Measurements from ENCODE around the gene RPGRIP1L.

Gene RPGRIP1L

DNA sequence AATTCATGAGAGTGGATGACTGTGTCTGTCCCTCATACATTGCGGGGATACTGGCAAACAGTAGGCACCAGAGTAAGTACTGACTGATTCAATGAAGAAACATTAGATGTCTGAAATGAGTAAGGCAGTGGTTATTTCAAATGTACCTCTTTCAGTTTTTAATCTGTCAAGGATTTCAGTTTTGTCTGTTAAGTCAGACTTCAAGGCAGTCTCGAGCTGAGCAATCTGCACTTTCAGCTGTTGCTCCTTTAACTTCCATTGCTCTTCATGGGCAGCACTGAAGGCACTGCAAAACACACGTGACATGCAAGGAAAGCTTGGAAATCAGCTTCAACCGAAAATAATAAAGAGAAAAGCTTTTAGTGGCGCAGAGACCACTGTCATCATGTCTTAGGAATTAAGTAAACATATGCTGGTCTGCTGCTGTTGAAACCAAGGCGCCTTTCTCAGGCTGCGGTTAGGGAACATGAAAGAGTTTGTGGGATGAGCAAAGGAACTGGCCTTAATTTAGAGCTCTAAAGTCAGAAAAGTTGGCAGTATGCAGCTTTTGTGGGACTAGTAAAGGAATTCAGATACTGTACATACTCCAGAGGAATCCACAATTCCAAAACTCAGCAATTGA, 38.8 kb downstream of the RPGRIP1L start:
- no peak overlapping the region for H3K4me3 ChIP-seq (ENCODE audit: low read depth, low read length)

DNA sequence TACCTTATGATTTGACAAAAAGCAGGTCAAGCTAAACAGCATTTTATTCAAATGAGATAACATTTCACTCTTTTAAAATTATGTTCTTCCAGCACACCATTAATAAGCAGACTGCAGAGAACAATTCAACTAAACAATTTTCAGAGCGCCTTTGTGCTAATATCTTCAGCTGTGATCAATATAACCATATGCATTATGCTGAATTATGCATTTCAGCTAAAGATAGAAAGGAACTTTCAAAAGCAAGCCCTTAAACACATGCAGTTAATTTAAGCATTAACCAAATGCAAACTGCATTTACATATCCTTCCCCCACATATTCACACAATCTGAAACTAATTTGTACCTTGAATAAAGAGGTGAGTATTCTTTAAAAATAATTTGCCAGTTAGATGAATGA, 41.6 kb downstream of the RPGRIP1L start:
- no peak overlapping the region for H3K4me3 ChIP-seq (ENCODE audit: low read depth, low read length)

DNA sequence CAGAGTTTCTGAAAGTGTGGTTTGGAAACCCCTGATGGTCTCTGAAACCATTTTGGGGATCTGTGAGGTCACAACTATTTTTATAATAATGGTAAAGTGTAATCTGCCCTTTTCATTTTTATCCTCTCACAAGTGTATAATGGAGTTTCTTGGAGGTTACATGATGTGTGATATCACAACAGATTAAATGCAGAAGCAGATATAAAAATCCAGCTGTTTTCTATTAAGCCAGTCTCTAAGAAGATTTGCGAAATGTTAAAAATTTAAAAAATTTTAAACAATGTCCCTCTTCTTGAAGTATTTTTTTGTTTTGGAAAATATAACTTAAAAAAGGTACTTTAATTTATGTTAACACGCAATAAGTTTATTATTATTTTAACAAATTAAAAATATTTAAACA, 48.7 kb downstream of the RPGRIP1L start:
- no peak overlapping the region for H3K4me3 ChIP-seq (ENCODE audit: low read depth, low read length)

DNA sequence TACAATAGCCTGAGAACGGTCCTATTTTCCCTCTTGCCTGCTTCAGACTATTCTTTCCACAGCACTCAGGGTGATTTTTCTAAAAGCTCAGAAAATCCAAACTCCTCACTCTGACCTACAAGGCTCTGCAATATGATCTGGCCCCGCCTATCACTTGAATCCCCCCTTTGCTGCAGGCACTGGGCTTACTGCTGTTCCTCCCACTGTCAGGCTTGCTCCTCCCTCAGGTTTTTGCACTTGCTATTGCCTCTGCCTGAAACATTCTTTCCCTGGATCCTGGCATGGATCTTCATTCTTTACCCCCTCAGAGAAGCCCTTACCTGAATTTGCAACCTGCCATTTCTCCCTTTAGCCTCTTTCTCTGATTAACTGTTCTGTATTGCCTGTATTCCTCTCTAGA, 52.3 kb downstream of the RPGRIP1L start:
- no peak overlapping the region for H3K4me3 ChIP-seq (ENCODE audit: low read depth, low read length)

DNA sequence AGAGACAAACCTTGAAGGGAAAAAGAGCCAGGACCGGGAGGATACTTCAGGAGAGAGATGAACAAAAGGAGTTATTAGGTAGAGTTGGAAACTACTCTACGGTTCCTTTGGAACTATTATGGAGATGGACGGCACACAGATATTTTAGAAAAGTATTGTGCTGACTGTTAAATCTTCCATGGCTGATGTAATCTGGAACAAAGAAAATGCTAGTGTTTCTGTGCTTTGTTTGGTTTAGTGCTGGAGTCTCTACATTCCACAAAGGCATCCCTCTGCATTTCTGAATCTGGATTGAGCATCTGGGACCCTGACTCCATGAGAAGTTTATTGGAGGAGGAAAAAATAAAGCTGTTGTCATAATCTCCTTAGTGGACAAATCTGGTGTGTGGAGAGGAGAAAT, 57.2 kb downstream of the RPGRIP1L start:
- H3K4me3 ChIP-seq (ENCODE audit: low read depth, low read length): no peak overlapping the region

DNA sequence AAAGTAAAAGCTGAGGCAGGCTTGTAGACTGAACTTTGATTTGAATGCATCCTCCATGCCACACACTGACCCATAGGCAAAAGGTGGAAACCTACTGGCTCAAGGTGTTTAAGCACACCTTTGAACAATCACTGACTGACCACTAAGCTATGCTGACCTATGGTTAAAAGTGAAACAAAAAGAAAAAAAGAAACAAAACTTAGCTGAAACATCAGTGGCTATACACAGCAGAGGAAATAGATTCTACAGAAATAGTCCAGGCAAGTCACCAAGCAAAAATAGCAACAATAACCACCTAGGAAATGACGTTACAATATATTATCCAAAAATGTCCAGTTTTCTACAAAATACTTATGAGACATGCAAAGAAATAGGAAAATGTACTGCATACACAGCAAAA, 60.2 kb downstream of the RPGRIP1L start:
- H3K4me3 ChIP-seq (ENCODE audit: low read depth, low read length): no peak overlapping the region

DNA sequence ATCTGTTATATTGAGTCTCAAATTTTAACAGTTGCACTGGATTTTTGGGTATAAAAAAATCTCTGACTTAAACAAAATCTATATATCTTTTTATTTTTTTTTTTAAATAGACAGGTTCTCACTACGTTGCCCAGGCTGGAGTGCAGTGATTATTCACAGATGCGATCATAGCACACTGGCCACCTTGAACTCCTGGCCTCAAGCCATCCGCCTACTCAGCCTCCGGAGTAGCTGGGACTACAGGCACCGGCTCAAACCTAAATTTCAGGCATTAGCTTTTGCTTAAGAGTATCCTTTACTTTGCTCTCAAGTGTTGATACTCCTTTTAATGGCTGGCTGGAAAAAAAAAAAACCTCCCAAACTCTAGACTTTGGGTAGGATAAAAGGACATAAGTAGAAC, 61.6 kb downstream of the RPGRIP1L start:
- H3K4me3 ChIP-seq (ENCODE audit: low read depth, low read length): no peak overlapping the region

DNA sequence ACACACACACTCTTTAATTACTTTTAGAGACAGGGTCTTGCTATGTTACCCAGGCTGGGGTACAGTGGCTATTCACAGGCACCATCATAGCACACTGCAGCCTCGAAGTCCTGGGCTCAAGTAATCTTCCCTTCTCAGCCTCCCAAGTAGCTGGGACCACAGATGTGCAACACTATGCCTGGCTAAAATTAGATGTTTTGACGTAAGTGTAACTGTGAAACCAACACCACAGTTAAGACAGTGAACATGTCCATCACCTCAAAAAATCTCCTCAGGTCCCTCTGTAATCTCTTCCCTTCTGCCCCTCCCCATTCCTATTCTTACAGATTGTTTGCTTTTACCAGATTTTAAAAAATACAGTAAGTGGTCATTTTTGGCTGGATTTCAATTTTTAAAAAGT, 66.7 kb downstream of the RPGRIP1L start:
- H3K4me3 ChIP-seq (ENCODE audit: low read depth, low read length): no peak overlapping the region

DNA sequence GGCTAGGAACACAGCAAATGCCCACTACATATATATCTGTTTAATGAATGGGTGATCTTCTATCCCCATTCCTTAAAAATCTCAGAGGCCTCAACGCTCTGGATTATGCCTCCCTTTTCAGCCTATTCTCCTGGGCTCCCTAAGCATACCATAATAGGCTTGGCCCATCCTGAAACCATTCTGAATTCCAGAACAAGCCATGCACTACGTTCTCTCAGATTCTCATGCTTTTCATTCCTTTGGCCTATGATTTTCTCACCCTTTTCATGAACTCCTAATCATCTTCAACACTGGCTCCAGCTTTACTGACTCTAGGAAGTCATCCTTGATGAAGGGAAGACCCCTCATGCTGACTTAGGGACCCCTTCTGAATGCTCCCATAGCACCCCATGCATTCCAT, 71.1 kb downstream of the RPGRIP1L start:
- no peak overlapping the region for H3K4me3 ChIP-seq (ENCODE audit: low read depth, low read length)

DNA sequence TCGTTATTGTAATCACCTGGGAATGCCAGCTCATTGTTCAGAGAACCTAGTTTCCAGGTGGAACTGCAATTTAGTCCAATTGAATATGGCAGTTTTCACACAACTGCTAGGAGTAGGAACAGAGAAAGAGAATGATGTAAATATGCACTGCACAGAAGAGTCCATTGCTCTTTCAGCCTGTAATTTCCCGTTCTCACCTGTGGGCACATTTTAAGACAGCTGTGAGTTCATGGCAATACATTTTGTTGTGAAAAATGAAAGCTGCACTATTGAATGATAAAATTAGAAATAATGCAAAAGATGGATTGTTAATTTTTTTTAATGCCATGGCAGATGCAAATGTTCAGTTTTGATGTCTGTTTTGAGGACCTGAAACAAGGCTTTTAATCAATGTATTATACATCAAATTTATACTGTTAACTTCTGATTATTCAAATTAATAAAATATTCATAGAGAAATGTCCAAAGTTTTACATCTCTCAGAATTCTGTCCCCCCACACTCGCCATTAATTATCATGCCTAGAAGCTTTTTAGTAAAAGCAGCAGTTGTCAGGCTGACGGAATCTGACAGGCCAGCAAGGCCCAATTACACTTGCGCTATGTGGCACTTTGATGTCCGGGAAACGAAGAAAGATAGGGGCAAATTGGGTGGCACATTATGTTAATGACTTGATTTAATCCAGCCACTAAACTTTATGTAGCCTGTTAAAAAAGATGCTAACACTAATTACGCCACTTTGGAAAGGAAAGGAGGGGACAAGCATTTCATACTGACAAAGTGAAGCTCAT, 72.2 kb downstream of the RPGRIP1L start:
- no peak overlapping the region for H3K4me3 ChIP-seq (ENCODE audit: low read depth, low read length)

DNA sequence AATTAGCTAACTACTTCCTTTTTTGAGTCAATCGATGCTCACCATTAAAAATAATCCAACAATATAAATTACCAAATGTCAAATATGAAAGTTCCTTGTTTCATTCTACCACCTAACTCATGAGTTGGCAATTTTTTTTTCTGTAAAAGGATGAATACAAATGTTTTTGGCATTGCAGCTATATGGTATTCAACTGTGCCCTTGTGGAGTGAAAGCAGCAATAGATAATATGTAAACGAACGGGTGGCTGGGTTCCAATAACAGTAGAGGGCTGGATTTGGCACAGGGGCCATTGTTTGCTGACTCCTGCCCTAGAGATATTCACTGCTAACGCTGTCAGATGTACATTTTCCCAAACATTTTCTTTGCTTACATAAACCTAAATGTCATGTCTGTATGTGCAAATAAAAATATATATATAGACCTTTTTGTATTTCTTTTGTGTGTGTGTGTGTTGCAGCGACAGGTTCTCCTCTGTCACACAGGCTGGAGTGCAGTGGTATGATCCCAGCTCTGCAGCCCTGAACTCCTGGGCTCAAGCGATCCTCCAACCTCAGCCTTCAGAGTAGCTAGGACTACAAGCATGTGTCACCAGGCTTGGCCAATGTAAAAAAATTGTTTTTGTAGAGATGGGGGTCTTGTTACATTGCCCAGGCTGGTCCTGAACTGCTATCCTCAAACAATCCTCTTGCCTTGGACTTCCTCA, 73.9 kb downstream of the RPGRIP1L start:
- H3K4me3 ChIP-seq (ENCODE audit: low read depth, low read length): no peak overlapping the region

DNA sequence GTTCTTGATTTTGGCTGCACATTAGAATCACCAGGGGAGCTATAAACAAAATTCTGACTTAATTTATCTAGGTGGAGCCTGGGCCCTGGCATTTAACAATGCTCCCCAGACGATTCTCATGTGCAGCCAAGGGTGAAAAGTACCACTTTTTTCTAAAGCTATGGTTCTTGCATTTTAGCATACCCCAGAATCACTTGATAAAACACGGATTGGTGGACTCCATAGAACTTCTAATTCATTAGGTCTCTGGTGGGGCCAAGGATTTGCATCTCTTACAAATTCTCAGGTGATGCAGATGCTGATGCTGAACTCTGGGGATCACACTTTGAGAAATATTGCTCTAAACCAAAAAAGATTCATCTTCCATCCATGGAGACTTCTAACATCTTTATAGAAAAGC, 74.5 kb downstream of the RPGRIP1L start:
- no peak overlapping the region for H3K4me3 ChIP-seq (ENCODE audit: low read depth, low read length)

DNA sequence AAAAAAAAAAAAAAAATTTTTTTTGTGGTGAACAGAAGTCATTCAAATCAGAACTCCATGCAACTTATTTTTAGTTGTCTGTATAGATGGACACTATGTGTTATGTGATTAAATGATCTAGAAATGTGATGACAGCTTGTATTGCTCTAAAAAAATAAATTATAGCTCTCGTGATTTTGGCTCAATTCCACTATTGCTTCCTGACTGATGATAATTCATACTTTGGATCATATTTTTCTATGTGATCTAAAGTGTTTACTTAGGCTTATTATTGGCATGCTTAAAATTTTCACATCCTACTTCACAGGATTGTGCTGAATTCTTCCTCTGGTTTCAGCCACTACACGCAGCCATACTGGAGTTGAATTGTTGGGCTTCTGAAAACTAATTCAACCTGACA, 76.8 kb downstream of the RPGRIP1L start:
- no peak overlapping the region for H3K4me3 ChIP-seq (ENCODE audit: low read depth, low read length)

DNA sequence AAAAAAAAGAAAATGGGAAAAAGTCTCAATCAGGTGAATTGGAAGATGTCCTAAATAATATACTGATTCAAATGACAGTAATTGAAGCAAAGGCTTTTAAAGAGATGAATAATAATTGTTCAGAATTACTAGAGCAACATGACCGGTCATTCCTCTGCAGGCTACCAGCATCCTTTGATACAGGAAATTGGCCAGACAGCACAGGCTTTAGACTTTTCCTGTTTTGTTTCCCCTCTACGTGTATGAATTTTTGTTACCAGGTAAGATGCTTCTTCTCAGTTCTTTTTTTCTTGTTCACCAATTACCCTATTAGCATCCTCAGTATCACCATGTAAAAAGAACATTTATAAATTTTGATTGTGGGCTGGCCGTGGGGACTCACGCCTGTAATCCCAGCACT, 77.5 kb downstream of the RPGRIP1L start:
- H3K4me3 ChIP-seq (ENCODE audit: low read depth, low read length): no peak overlapping the region

DNA sequence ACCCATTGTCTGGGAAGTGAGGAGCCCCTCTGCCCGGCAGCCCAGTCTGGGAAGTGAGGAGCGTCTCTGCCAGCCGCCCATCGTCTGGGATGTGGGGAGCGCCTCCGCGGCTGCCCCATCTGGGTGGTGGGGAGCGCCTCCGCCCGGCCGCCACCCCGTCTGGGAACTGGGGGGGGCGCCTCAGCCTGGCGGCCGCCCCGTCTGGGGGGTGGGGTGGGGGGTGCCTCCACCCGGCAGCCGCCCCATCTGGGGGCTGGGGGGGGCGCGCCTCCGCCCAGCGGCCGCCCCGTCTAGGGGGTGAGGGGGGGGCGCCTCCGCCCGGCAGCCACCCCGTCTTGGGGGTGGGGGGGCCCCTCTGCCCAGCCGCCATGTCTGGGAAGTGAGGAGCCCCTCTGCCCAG, 78.4 kb downstream of the RPGRIP1L start:
- H3K4me3 ChIP-seq (ENCODE audit: low read depth, low read length): no peak overlapping the region

DNA sequence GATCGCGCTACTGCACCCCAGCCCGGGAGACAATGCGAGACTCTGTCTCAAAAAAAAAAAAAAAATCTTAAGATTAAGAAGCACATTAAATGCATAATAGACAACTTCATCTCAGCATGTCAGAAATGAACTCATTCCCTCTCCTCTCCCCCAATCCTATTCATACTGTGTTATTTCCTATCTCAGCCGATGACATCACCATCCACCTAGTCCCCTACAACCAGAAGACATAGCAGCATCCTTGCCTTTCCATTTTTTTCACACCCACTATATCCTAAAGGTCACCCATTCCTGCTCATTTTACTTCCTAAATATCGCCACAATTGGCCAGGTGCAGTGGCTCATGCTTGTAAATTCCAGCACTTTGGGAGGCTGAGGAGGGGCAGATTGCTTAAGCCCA, 81.3 kb downstream of the RPGRIP1L start:
- H3K4me3 ChIP-seq (ENCODE audit: low read depth, low read length): no peak overlapping the region

DNA sequence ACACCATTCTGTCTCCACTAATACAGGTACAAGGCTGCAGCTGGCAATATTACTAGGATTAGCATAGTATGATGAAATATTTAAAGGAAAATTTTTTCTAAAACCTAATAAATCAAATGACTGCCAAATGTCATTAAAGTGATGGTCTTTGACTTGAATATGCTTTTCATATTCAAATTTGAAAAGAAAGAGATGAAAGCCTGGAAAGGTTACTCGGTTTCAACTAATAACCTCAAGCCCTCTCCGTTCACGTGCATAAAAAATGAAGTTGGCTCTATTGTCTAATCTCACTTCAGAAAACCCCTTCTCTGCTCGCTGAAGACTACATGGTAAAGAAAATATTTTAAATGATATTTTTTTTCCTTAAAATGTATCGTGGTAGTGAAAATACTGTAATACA, 83.2 kb downstream of the RPGRIP1L start:
- no peak overlapping the region for H3K4me3 ChIP-seq (ENCODE audit: low read depth, low read length)

DNA sequence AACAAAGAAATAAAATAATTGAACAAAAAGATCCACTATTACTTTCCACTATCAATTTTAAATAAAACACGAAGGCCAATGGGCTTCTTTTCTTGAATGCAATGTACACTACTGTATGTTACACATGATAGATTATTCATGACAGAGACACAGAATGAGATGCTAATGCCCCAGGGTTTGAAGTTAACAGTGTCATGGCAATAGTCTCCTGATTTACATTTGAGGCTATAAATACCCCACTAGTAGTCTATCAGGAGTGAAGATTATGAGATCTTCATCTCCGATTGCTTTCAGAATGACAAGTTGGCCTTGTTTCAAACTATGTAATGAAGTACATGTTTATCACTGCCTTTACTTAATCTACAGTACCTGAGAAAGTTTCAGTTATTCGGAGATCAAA, 84.4 kb downstream of the RPGRIP1L start:
- H3K4me3 ChIP-seq (ENCODE audit: low read depth, low read length): no peak overlapping the region

DNA sequence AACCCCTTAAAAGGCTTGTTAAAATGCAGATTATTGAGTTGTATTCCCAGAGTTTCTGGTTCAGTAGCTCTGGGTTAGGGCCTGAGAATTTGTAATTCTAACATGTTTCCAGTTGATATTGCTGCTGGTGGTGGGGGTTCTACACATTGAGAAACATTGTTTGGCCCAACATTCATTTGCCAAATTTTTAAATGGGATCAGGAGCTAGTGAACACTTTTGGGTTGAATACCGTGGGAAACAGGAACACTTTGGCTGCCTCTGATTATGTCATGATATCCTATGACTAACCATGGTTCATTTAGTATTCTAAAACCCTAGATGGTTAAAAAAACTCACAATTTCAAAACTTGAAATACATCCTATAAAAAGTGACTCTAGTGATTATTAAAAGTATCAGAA, 89.3 kb downstream of the RPGRIP1L start:
- no peak overlapping the region for H3K4me3 ChIP-seq (ENCODE audit: low read depth, low read length)

DNA sequence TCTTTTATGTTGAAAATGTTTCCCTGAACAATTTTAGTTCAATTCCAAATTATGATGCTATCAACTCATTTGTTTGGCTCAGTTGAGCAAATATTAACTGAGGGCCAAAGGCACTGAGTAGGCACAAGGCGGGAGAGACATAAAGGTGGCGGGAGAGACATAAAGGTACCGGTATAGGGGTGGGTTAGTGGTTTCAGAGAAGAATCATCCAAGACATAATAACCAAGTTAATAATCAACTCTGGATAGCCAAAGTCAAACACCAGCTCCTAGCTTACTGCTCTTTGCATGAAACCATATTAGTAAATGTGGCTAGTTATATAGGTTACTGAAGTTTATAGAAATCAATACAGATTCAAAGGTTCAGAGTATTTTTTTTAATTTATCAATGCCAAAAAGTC, 91.7 kb downstream of the RPGRIP1L start:
- no peak overlapping the region for H3K4me3 ChIP-seq (ENCODE audit: low read depth, low read length)

DNA sequence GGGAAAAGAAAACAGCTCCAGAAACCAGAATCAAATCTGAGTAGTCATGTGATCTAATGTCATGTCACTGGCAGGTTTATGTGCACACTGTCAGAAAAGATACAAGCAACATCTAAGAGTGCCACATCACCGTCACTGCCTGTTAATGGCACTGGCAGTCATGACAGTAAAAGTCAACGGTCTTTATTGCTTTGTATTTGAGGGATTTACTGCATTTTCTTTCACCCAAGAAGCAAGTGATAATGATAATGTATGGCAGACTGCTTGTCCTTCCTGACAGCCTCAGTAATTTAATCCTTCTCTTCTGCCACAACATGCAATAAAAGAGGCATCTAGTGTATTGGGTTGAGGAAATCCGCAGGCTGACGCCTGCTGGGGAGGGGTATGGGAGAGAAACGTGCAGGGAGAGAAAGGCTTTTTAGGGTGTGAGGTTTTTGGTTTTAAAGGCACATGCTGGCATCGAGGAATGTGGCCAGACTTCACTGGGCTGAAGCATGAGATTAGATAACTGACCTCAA, 92.4 kb downstream of the RPGRIP1L start:
- H3K4me3 ChIP-seq (ENCODE audit: low read depth, low read length): no peak overlapping the region

DNA sequence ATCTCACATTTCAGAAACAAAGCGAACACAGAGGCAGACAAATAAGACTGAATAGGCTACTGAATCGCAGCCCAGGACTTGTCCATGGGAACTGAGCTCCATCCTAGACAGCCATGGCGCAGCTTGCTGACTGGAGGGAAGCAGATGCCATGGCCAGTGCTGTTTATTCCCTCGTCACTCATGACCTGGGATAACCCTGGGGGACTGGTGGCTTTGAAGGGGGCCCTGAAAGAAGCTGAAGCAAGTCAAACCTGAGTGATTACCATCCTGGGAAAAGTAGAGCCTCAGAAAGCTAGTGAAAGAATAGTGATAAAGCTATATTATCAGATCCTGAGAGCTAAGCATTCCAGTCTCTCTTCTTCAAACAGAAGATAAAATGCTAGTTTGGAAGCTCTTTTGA, 94.1 kb downstream of the RPGRIP1L start:
- H3K4me3 ChIP-seq (ENCODE audit: low read depth, low read length): no peak overlapping the region
